ENCODE results near the gene MAMDC4. TPM values are rescaled to one million over a fixed set of nuclear protein-coding genes. Genes with fewer than 3 reads are reported as not detected.

The MAMDC4 gene
- total and polyA plus RNA-seq, 2 of the 8 experiments (the other 6 are each of a cell fraction or from before 2014, with no cell fraction given), result 3.1 to 4.5 TPM

DNA sequence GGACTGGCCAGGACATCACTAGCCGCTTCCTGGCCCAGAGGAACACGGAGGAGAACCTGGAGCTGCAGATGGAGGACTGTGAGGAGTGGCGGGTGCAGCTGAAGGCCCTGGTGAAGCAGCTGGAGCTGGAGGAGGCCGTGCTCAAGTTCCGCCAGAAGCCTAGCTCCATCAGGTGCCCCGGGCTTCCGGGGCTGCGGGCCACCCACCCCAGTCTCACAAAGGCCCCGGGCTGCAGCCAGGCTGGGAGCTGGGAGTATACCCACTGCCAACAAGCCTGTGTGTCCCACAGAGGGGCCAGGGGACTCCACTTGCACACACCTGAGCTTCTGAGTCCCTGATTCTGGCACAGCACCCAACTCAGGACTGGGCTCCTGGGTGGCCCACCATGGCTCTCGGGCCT lies 46.1 kb upstream of the MAMDC4 start (continued):
- no peak for TF ChIP-seq RXRA (IDR thresholded peaks at IDR 0.05; ENCODE audit: insufficient read depth, low read depth, low read length)

Data from H1 (cell line).